Measurements from ENCODE around the gene PCDHB14.
"Not testable (repeated sequence)": the region's sequence is repeated elsewhere in the genome, so short reads cannot be mapped to it uniquely, and the experiment has no call there.

PCDHB14 gene

GRCh38 chr5:141224844-141225243 lies 1.7 kb downstream of the PCDHB14 start:
- Histone ChIP-seq H3K9me3 (ENCODE audit: control extremely low read depth in 1 of 5, control insufficient read depth in 4 of 5, insufficient read depth in 2 of 5, low read depth in 1 of 5, low read length in 4 of 5) (peaks cover 8 to 24% (median 14%) of the 10 kb centered on the region in 5 experiments), H3K27me3 (replicated peaks in 2 of 5; ENCODE audit: control insufficient read depth in 4 of 5, insufficient read depth in 5 of 5, low read length in 4 of 5) (peaks cover 4 to 40% (median 14%) of the 10 kb centered on the region in 5 experiments)
- H3K36me3 ChIP-seq (ENCODE audit: control insufficient read depth in 4 of 4, insufficient read depth in 4 of 4, low read length in 3 of 4); POLR2A ChIA-PET; H3K4me3 ChIP-seq (ENCODE audit: control insufficient read depth in 1 of 7, extremely low read depth in 1 of 7, insufficient read depth in 4 of 7, low read depth in 2 of 7, low read length in 6 of 7); CTCF ChIA-PET; DNase-seq; H3K27ac ChIP-seq (ENCODE audit: insufficient read depth in 1 of 2, low read depth in 1 of 2, low read length in 2 of 2, poor library complexity in 1 of 2, severe bottlenecking in 2 of 2); H3K4me1 ChIP-seq (ENCODE audit: control extremely low read depth in 1 of 4, control insufficient read depth in 4 of 4, insufficient read depth in 4 of 4, low read length in 3 of 4): not testable (repeated sequence)
- 22% methylated on average over 8 of the region's 40 CpGs for WGBS (ENCODE audit: insufficient coverage)

GRCh38 chr5:141225421-141225820 lies 2.3 kb downstream of the PCDHB14 start:
- H3K4me3 ChIP-seq (ENCODE audit: control insufficient read depth in 1 of 7, extremely low read depth in 1 of 7, insufficient read depth in 4 of 7, low read depth in 2 of 7, low read length in 6 of 7); DNase-seq; POLR2A ChIA-PET; H3K4me1 ChIP-seq (ENCODE audit: control extremely low read depth in 1 of 4, control insufficient read depth in 4 of 4, insufficient read depth in 4 of 4, low read length in 3 of 4); H3K36me3 ChIP-seq (ENCODE audit: control insufficient read depth in 4 of 4, insufficient read depth in 4 of 4, low read length in 3 of 4); H3K27ac ChIP-seq (ENCODE audit: insufficient read depth in 1 of 2, low read depth in 1 of 2, low read length in 2 of 2, poor library complexity in 1 of 2, severe bottlenecking in 2 of 2): not testable (repeated sequence)
- Histone ChIP-seq H3K27me3 (replicated peaks in 2 of 5; ENCODE audit: control insufficient read depth in 4 of 5, insufficient read depth in 5 of 5, low read length in 4 of 5) (peaks cover 4 to 40% (median 14%) of the 10 kb centered on the region in 5 experiments), H3K9me3 (ENCODE audit: control extremely low read depth in 1 of 5, control insufficient read depth in 4 of 5, insufficient read depth in 2 of 5, low read depth in 1 of 5, low read length in 4 of 5) (peaks cover 8 to 25% (median 14%) of the 10 kb centered on the region in 5 experiments)
- WGBS (ENCODE audit: insufficient coverage): 21% methylated on average over 11 of the region's 30 CpGs
- CTCF ChIA-PET: interaction anchor here (0.9 to 1.2 kb wide), 2 partner anchors 9 to 192 kb away, joined by 3 read pairs; partner anchors contain the start of gene PCDHGB7

GRCh38 chr5:141234109-141234667 lies 11.0 kb downstream of the PCDHB14 start:
- ChIA-PET CTCF (interaction anchor here (1.0 kb wide), 1 partner anchor 8 kb away, joined by 3 read pairs; no protein-coding TSS in a partner anchor), POLR2A (no interaction called here)
- Histone ChIP-seq H3K36me3 (ENCODE audit: control insufficient read depth in 4 of 4, insufficient read depth in 4 of 4, low read length in 3 of 4) (no peaks in the 10 kb centered on the region), H3K4me1 (ENCODE audit: control extremely low read depth in 1 of 4, control insufficient read depth in 4 of 4, insufficient read depth in 4 of 4, low read length in 3 of 4) (no peaks in the 10 kb centered on the region), H3K9me3 (ENCODE audit: control extremely low read depth in 1 of 5, control insufficient read depth in 4 of 5, insufficient read depth in 2 of 5, low read depth in 1 of 5, low read length in 4 of 5) (peaks cover 7 to 67% (median 26%) of the 10 kb centered on the region in 5 experiments), H3K27ac (ENCODE audit: insufficient read depth in 1 of 2, low read depth in 1 of 2, low read length in 2 of 2, poor library complexity in 1 of 2, severe bottlenecking in 2 of 2) (no peak overlapping the region), H3K27me3 (replicated peaks in 2 of 5; ENCODE audit: control insufficient read depth in 4 of 5, insufficient read depth in 5 of 5, low read length in 4 of 5) (peaks cover 5 to 34% (median 8%) of the 10 kb centered on the region in 5 experiments), H3K4me3 (ENCODE audit: control insufficient read depth in 1 of 7, extremely low read depth in 1 of 7, insufficient read depth in 4 of 7, low read depth in 2 of 7, low read length in 6 of 7) (peak overlapping the region in 1 of 7 experiments; percentile 23)
- 3% methylated on average over 12 of the region's 15 CpGs for WGBS (ENCODE audit: insufficient coverage)
- no peak for DNase-seq

- H3K9me3 ChIP-seq (ENCODE audit: control extremely low read depth in 1 of 5, control insufficient read depth in 4 of 5, insufficient read depth in 2 of 5, low read depth in 1 of 5, low read length in 4 of 5): peaks cover 15 to 77% (median 44%) of the 10 kb centered on the region in 5 experiments
- peaks cover 5 to 49% (median 16%) of the 10 kb centered on the region in 5 experiments for H3K27me3 ChIP-seq (replicated peaks in 2 of 5; ENCODE audit: control insufficient read depth in 4 of 5, insufficient read depth in 5 of 5, low read length in 4 of 5)
- POLR2A ChIA-PET; H3K36me3 ChIP-seq (ENCODE audit: control insufficient read depth in 4 of 4, insufficient read depth in 4 of 4, low read length in 3 of 4); DNase-seq; CTCF ChIA-PET; H3K27ac ChIP-seq (ENCODE audit: insufficient read depth in 1 of 2, low read depth in 1 of 2, low read length in 2 of 2, poor library complexity in 1 of 2, severe bottlenecking in 2 of 2); H3K4me1 ChIP-seq (ENCODE audit: control extremely low read depth in 1 of 4, control insufficient read depth in 4 of 4, insufficient read depth in 4 of 4, low read length in 3 of 4); H3K4me3 ChIP-seq (ENCODE audit: control insufficient read depth in 1 of 7, extremely low read depth in 1 of 7, insufficient read depth in 4 of 7, low read depth in 2 of 7, low read length in 6 of 7): not testable (repeated sequence)
- WGBS (ENCODE audit: insufficient coverage): 17% methylated on average over 24 of the region's 40 CpGs
Observed at GRCh38 chr5:141235922-141236321, 12.8 kb downstream of the PCDHB14 start.

- 17% methylated on average over 29 of the region's 32 CpGs for WGBS (ENCODE audit: insufficient coverage)
- H3K27me3 ChIP-seq (replicated peaks in 2 of 5; ENCODE audit: control insufficient read depth in 4 of 5, insufficient read depth in 5 of 5, low read length in 4 of 5): peaks cover 5 to 57% (median 16%) of the 10 kb centered on the region in 5 experiments
- ChIA-PET CTCF (no interaction called here), POLR2A (no interaction called here)
- no peak for DNase-seq
- H3K9me3 ChIP-seq (ENCODE audit: control extremely low read depth in 1 of 5, control insufficient read depth in 4 of 5, insufficient read depth in 2 of 5, low read depth in 1 of 5, low read length in 4 of 5): peaks cover 15 to 85% (median 52%) of the 10 kb centered on the region in 5 experiments
- no peak overlapping the region for H3K4me3 ChIP-seq (ENCODE audit: control insufficient read depth in 1 of 7, extremely low read depth in 1 of 7, insufficient read depth in 4 of 7, low read depth in 2 of 7, low read length in 6 of 7)
- no peaks in the 10 kb centered on the region for H3K4me1 ChIP-seq (ENCODE audit: control extremely low read depth in 1 of 4, control insufficient read depth in 4 of 4, insufficient read depth in 4 of 4, low read length in 3 of 4)
- no peak overlapping the region for H3K27ac ChIP-seq (ENCODE audit: insufficient read depth in 1 of 2, low read depth in 1 of 2, low read length in 2 of 2, poor library complexity in 1 of 2, severe bottlenecking in 2 of 2)
- H3K36me3 ChIP-seq (ENCODE audit: control insufficient read depth in 4 of 4, insufficient read depth in 4 of 4, low read length in 3 of 4): no peaks in the 10 kb centered on the region
Observed at GRCh38 chr5:141236516-141237313, 13.6 kb downstream of the PCDHB14 start.

GRCh38 chr5:141241496-141241895 lies 18.4 kb downstream of the PCDHB14 start:
- no peak overlapping the region for H3K27ac ChIP-seq (ENCODE audit: insufficient read depth in 1 of 2, low read depth in 1 of 2, low read length in 2 of 2, poor library complexity in 1 of 2, severe bottlenecking in 2 of 2)
- WGBS (ENCODE audit: insufficient coverage): 18% methylated on average over 43 of the region's 43 CpGs
- POLR2A ChIA-PET: no interaction called here
- H3K36me3 ChIP-seq (ENCODE audit: control insufficient read depth in 4 of 4, insufficient read depth in 4 of 4, low read length in 3 of 4): no peaks in the 10 kb centered on the region
- CTCF ChIA-PET: no interaction called here
- no peak overlapping the region for H3K4me3 ChIP-seq (ENCODE audit: control insufficient read depth in 1 of 7, extremely low read depth in 1 of 7, insufficient read depth in 4 of 7, low read depth in 2 of 7, low read length in 6 of 7)
- H3K9me3 ChIP-seq (ENCODE audit: control extremely low read depth in 1 of 5, control insufficient read depth in 4 of 5, insufficient read depth in 2 of 5, low read depth in 1 of 5, low read length in 4 of 5): peaks cover 17 to 84% (median 50%) of the 10 kb centered on the region in 5 experiments
- H3K4me1 ChIP-seq (ENCODE audit: control extremely low read depth in 1 of 4, control insufficient read depth in 4 of 4, insufficient read depth in 4 of 4, low read length in 3 of 4): no peaks in the 10 kb centered on the region
- no peak for DNase-seq
- H3K27me3 ChIP-seq (replicated peaks in 2 of 5; ENCODE audit: control insufficient read depth in 4 of 5, insufficient read depth in 5 of 5, low read length in 4 of 5): peaks cover 0 to 56% (median 13%) of the 10 kb centered on the region in 5 experiments

- H3K4me3 ChIP-seq (ENCODE audit: control insufficient read depth in 1 of 7, extremely low read depth in 1 of 7, insufficient read depth in 4 of 7, low read depth in 2 of 7, low read length in 6 of 7): peak within 1 kb of the TSS in 5 of 7 experiments; percentile 1 to 39 (median 20)
- WGBS (ENCODE audit: insufficient coverage): 15% methylated on average over 15 of the region's 16 CpGs
- no peaks in the 10 kb centered on the region for H3K36me3 ChIP-seq (ENCODE audit: control insufficient read depth in 4 of 4, insufficient read depth in 4 of 4, low read length in 3 of 4)
- H3K27me3 ChIP-seq (replicated peaks in 2 of 5; ENCODE audit: control insufficient read depth in 4 of 5, insufficient read depth in 5 of 5, low read length in 4 of 5): peaks cover 0 to 45% (median 13%) of the 10 kb centered on the region in 5 experiments
- POLR2A ChIA-PET: no interaction called here
- CTCF ChIA-PET: no interaction called here
- peak; percentile 4 to 13 (median 11) for DNase-seq
- H3K4me1 ChIP-seq (ENCODE audit: control extremely low read depth in 1 of 4, control insufficient read depth in 4 of 4, insufficient read depth in 4 of 4, low read length in 3 of 4): no peaks in the 10 kb centered on the region
- H3K9me3 ChIP-seq (ENCODE audit: control extremely low read depth in 1 of 5, control insufficient read depth in 4 of 5, insufficient read depth in 2 of 5, low read depth in 1 of 5, low read length in 4 of 5): peaks cover 14 to 79% (median 51%) of the 10 kb centered on the region in 5 experiments
- H3K27ac ChIP-seq (ENCODE audit: insufficient read depth in 1 of 2, low read depth in 1 of 2, low read length in 2 of 2, poor library complexity in 1 of 2, severe bottlenecking in 2 of 2): no peak within 1 kb of the TSS
Observed at GRCh38 chr5:141245250-141245717, 22.1 kb downstream of the PCDHB14 start, which contains the start of gene PCDHB15. Gene PCDHB15 (plus strand): TSS chr5:141245395. CDS start chr5:141245579, 184 bp downstream.
